Vagina (tissue), 2 donors: ENCODE data around the gene SCUBE1.

ENCODE experiments used
- CTCF ChIP-seq, 3 experiments: fragments of 450-650 bp in 2 of 3; fragments of 200-600 bp in 1 of 3; sonication (generic) in 1 of 3; IDR thresholded peaks; one replicate each; pipeline ENCODE4 v1.5.1; 2017 to 2019; ENCODE audit warnings: antibody characterized with exemption in 3 of 3, mild to moderate bottlenecking in 2 of 3, moderate library complexity in 2 of 3
- POLR2A ChIP-seq, 2 donors: fragments of 450-650 bp; IDR thresholded peaks; one replicate each; pipeline ENCODE4 v1.6.1; 2017; ENCODE audit warnings: antibody characterized with exemption in 2 of 2, mild to moderate bottlenecking in 2 of 2, moderate library complexity in 2 of 2

DNA sequence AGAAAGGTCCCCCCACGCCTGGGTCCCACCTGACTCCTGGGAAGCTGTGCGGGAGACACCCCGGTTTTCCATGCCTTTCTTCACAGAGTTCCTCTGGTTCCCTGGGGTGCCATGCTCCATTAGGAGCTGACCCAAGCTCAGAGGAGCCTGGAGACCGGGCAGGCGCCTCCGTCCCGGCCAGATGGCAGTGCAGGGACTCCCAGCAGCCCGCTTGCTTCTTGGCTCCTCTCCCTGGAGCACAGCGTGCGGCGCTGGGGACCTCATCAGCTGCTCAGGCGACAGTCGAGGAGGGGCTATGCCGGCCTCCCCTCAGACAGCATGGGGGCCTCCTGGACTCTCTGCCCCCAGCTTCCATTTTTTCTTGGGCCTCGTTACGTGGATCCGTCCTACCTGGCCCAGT, 143.1 kb downstream of the SCUBE1 start:
- no peak for TF ChIP-seq POLR2A (IDR thresholded peaks at IDR 0.05)
- TF ChIP-seq CTCF (IDR thresholded peaks at IDR 0.05): no peak
